DMS 273 treated with DMSO at 0.1 percent for 48 hours (cell line): Measurements from ENCODE around the gene KRT222.

Experiments
- DNase-seq: peaks from one replicate; lab custom pipeline; 2025; lab: John Stamatoyannopoulos, UW

Gene KRT222

DNA sequence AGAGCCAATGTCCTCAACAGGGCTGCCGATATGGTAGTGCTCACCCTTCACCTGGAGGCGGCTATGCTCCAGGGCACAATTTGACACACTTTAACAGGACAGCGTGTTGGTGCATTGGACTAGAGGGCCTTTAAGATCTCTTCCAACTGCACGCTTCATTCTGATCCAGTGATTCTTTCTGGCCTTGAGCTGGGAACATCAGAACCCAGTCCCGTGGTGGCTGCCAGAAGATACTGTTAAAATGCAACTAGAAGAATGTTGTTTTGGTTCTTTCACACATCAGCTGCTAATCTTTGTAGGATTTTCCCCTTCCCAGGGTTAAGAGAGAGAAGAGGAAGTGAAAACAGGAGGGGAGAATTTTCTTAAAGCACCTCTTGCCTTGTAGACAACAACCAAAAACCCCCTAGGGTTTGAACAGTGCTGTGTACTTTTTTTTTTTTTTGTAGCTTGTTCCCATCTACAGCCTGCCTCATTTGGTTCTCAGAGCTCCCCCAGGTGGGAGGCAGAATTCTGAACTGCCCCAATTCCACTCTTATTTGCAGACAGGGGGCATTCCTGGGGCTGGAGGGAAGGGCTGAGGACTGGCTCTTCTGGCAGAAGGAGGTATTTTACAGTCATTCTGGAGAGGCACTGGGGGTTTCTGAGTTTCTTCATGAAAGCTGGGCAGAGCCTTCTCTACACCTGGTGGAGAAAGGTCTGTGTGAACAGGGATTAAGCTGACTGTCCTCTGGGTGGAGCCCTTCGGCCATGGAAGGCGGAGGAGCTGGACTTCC is 49.7 kb downstream of the KRT222 start:
- no peak for DNase-seq

DNA sequence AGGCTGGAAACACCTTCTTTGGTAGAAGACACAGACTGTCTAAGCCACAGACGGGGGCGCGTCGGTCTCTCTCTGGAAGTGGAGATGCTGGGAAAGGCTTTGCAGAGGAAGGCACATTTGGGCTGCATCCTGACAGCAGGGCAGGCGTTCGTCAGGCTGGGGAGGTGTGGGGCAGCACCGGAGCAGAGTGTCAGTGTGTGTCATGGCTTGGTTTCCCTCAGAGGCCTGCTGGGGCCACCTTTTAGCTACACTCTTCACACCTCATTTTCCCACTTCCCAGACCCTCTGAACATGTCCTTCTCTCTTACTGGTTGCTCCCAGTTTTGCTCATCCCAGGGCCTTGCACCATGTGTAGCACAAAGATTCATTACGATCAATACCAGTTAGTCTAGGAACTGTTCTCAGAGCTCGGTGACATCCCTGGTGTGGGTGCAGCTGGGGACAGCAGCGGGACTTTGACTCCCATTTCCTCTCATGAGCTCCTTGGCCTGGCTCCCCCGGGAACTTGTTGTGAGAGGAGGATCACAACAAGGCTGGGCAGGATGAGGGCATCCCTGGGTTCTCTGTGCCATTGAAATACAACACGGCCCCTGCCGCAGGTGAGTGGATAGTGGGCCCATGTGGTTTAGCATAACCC is 50.4 kb downstream of the KRT222 start:
- no peak for DNase-seq

- no peak for DNase-seq
Measured at GRCh38 chr17:40613467-40614154, 51.4 kb downstream of the KRT222 start.

DNA sequence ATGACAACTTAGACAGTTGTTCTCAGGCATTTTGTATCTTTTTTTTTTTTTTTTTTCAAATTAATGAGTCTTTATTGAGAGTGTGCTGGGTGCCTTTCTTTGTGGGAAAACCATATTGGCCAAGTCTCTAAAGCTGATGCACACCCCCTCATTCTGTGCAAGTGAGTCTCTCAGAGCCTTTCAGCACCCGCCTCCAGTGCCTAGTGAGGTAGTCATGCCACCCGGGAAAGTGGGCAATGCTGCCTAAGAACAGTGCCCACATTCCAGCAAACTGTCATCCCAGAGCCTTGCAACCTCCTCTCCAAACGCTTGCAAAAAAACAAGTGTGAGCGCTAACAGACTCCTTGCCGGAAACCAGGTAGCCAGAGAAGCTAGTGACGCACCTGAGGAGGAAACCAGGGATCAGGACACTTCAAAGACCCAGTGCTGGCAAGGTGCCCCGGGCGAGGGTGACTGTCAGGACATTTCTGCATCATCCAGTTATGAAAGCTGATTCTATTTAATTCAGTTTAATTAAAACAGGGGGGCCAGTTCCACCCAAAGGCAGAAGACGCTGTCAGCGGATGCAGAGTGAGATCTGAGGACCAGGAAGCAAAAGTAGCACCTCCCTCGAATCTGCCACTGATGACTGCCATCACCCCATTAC is 52.3 kb downstream of the KRT222 start:
- DNase-seq = no peak

DNA sequence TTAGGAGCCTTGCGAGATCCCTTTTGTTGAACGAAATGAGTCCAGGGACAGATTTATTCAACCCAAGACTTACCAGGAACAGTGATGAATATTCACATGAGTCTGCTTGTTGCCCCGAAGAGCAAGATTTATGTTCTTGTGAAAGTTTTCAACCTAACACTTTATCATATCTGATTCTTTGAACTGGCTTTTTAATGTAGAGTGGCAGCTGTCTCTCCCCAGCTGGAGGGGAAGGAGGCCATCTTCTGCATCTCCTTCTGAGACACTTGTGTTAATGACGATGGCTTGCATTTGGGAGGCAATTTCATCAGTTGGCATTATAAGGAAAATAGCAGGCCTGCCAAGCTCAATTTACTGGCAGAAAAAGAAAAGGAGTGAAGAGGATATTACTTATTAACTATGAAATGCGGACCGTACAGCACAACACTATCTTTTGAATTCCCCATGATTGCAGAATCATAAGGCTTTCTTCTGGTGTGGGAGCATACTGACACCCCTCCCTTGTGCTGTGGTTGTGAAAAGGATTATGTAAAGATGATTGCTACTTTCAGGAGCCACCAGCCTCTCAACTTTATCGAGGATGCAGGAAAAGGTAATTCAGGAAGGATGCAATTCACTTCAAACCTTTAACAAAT is 53.0 kb downstream of the KRT222 start:
- DNase-seq = no peak

DNA sequence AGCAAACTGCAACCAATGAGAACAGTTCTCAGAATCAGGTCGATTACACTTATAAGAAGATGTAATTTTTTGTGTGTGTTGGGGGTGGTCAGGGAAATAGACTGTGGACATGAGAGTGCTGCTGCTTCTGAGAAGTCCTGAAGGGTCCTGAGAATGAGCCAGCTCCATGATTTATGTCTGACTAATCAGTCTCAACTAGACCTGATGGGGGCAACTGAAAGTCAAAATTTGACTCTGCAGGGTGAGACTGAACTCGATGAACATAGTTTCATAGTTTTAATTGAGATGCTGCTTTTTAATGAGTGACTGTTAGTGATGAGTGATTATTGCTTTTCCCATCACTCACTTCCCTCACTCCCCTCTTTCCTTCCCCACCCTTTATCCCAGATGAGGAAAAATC is 54.6 kb downstream of the KRT222 start:
- DNase-seq = no peak

DNA sequence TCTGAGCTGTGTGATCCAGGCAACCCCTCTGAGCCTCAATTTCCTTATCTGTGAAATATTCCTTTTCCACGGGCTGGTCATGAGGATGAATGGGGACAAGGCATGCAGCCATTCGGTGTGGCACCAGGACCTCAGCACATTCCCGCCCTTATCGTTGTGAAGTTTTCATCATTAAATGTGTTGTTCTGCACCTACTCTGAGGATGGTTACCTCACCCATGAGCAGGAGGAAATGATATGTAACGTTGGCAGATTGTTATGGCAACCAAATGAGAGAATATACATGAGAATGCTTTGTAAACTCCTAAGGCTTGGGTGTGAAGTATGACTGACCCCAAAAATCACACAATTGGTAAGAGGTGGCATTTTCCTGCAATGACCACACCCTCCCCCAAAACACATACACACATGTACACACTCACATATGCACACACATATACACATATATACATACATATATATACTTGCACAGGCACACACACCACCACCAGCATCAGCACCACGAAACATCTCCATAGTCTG is 56.9 kb downstream of the KRT222 start:
- no peak for DNase-seq

GRCh38 chr17:40607641-40608040 is 57.3 kb downstream of the KRT222 start:
- DNase-seq = no peak

DNA sequence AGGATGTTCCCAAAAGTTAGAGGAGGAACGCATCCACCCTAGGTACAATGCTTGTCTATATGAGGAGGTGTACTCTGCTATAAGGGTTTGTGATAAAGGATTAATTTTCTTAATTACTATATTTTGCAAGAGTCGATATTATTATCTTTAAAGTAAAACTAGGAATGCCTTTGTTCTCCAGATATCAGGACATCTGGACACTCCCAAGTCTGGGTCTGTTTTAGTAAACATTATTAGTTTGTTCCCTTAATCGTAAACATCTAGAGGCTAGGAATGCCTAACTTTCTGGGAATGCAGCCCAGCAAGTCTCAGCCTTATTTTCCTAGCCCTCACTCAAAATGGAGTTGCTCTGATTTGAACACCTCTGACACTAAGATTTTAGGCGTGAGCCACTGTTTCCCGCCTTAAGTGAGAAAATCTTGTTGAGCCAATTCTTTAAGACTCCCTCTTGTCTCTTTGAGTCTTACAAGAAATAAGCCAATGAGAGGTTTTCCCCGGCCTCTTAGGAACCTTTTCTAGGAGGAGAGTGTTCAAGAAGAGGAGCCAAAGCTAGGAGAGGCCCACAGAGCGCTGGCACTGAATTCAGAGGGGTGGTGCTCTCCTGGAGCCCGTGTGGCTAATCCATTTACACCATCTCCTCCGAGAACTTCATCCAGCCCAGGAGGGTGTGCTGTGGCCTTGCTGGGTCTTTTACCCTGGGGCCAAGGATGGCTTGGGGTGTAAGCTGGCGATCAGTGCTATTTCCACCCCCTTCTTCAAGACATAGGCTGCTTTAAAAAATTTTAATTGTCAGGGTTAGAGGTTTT is 58.2 kb downstream of the KRT222 start:
- no peak for DNase-seq

DNA sequence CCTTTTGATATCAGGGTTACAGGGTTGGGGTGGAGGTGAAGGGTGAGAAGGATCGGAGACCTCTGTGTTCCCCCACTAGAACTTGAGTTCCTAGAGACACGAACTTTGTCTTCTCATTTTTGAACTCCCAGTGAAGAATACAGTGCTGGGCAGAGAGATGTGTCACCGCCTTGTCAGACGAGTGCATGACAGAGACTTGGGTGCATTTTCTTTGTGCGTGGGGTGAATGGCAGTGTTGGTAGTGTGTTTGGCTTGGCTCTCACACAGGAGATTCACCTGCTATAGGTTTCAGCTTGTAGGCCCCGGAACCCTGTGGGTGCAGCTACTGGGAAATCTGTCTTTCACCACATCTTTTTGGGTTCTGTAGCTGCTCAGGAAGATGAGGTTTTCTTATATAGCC is 59.7 kb downstream of the KRT222 start:
- DNase-seq = no peak
